HepG2 (cell line): Measurements from ENCODE around the gene SAMD10. TPM values are rescaled to one million over a fixed set of nuclear protein-coding genes. Genes with fewer than 3 reads are reported as not detected.

Source experiments
- ARHGAP35 ChIP-seq: sonication (generic); formaldehyde crosslinking; IDR thresholded peaks from 2 replicates; pipeline ENCODE4 v1.9.0; 2022; ENCODE audit warnings: mild to moderate bottlenecking, inconsistent platforms, moderate library complexity, missing genetic modification reagents, borderline replicate concordance
- DNMT3B ChIP-seq: conservative IDR thresholded peaks from 2 replicates; pipeline ENCODE4 v1.6.1; 2016; ENCODE audit warnings: missing biosample characterization, control low read depth
- ELF4 ChIP-seq: sonication (generic); formaldehyde crosslinking; IDR thresholded peaks from 2 replicates; pipeline ENCODE4 v1.5.0; 2020; ENCODE audit warnings: missing genetic modification reagents, mild to moderate bottlenecking, moderate library complexity, borderline replicate concordance
- EZH2 ChIP-seq: conservative IDR thresholded peaks from 2 replicates; pipeline ENCODE4 v1.6.1; 2012; ENCODE audit warnings: mild to moderate bottlenecking, low read depth, low read length, moderate library complexity
- GFI1 ChIP-seq: sonication (generic); formaldehyde crosslinking; IDR thresholded peaks from 2 replicates; pipeline ENCODE4 v1.5.0; 2020; ENCODE audit warnings: missing genetic modification reagents, mild to moderate bottlenecking, borderline replicate concordance
- HOXA3 ChIP-seq: sonication (generic); formaldehyde crosslinking; IDR thresholded peaks from 2 replicates; pipeline ENCODE4 v1.5.0; 2020; ENCODE audit warnings: missing genetic modification reagents
- KDM5A ChIP-seq: fragments of 200-600 bp; sonication (generic); IDR thresholded peaks from 2 replicates; pipeline ENCODE4 v1.7.0; 2018; ENCODE audit warnings: antibody characterized with exemption, mild to moderate bottlenecking, low read length, borderline replicate concordance
- MAF1 ChIP-seq: sonication (generic); formaldehyde crosslinking; IDR thresholded peaks from 2 replicates; pipeline ENCODE4 v1.5.0; 2020; ENCODE audit warnings: missing genetic modification reagents, borderline replicate concordance
- MXD4 ChIP-seq: IDR thresholded peaks from 2 replicates; pipeline ENCODE4 v1.6.1; 2016; ENCODE audit warnings: mild to moderate bottlenecking, missing biosample characterization, missing genetic modification reagents
- NFE2L2 ChIP-seq: fragments of 150-350 bp; IDR thresholded peaks from 2 replicates; pipeline ENCODE4 v1.6.1; 2014; ENCODE audit warnings: low read length
- NPAS2 ChIP-seq: sonication (generic); formaldehyde crosslinking; IDR thresholded peaks from 2 replicates; pipeline ENCODE4 v1.8.0; 2022; ENCODE audit warnings: mild to moderate bottlenecking, missing genetic modification reagents, borderline replicate concordance
- RAD21 ChIP-seq: fragments of 450-650 bp; formaldehyde crosslinking; IDR thresholded peaks from 2 replicates; pipeline ENCODE4 v1.5.0; 2020; ENCODE audit warnings: mild to moderate bottlenecking
- SKI ChIP-seq: fragments of 450-650 bp; IDR thresholded peaks from one replicate; pipeline ENCODE4 v1.6.1; 2018; ENCODE audit warnings: mild to moderate bottlenecking; ENCODE audit not compliant: partially characterized antibody
- SP140L ChIP-seq: sonication (generic); formaldehyde crosslinking; IDR thresholded peaks from 2 replicates; pipeline ENCODE4 v1.4.0; 2020; ENCODE audit warnings: missing genetic modification reagents, borderline replicate concordance
- U2AF2 ChIP-seq: fragments of 200-400 bp; formaldehyde crosslinking; IDR thresholded peaks from 2 replicates; pipeline ENCODE4 v1.6.1; 2017; ENCODE audit warnings: low read depth, mild to moderate bottlenecking, low read length
- ZFP37 ChIP-seq: sonication (generic); formaldehyde crosslinking; IDR thresholded peaks from 2 replicates; pipeline ENCODE4 v1.4.0; 2020; ENCODE audit warnings: missing genetic modification reagents, borderline replicate concordance
- ZFYVE20 ChIP-seq: sonication (generic); formaldehyde crosslinking; IDR thresholded peaks from 2 replicates; pipeline ENCODE4 v1.8.0; 2023; ENCODE audit warnings: low read depth, mild to moderate bottlenecking, moderate library complexity, missing genetic modification reagents, borderline replicate concordance
- ZKSCAN8 ChIP-seq: IDR thresholded peaks from 2 replicates; pipeline ENCODE4 v1.6.1; 2016; ENCODE audit warnings: borderline replicate concordance, missing genetic modification reagents, missing compliant biosample characterization
- ZMAT3 ChIP-seq: sonication (generic); formaldehyde crosslinking; conservative IDR thresholded peaks from 2 replicates; pipeline ENCODE4 v1.7.0; 2021; ENCODE audit warnings: missing genetic modification reagents
- ZNF10 ChIP-seq: sonication (generic); formaldehyde crosslinking; IDR thresholded peaks from 2 replicates; pipeline ENCODE4 v1.4.0; 2020; ENCODE audit warnings: mild to moderate bottlenecking, low read depth, missing genetic modification reagents, borderline replicate concordance
- ZNF20 ChIP-seq: sonication (generic); formaldehyde crosslinking; IDR thresholded peaks from 2 replicates; pipeline ENCODE4 v1.4.0; 2020; ENCODE audit warnings: mild to moderate bottlenecking, moderate library complexity, missing genetic modification reagents
- ZNF496 ChIP-seq: sonication (generic); formaldehyde crosslinking; IDR thresholded peaks from 2 replicates; pipeline ENCODE4 v1.8.1; 2023; ENCODE audit warnings: mild to moderate bottlenecking, moderate library complexity, missing genetic modification reagents; ENCODE audit not compliant: insufficient replicate concordance
- ZNF563 ChIP-seq: sonication (generic); formaldehyde crosslinking; IDR thresholded peaks from 2 replicates; pipeline ENCODE4 v1.8.0; 2022; ENCODE audit warnings: mild to moderate bottlenecking, moderate library complexity, missing genetic modification reagents
- ZNF766 ChIP-seq: sonication (generic); formaldehyde crosslinking; IDR thresholded peaks from 2 replicates; pipeline ENCODE4 v1.5.0; 2020; ENCODE audit warnings: missing genetic modification reagents, borderline replicate concordance
- ZSCAN22 ChIP-seq: sonication (generic); formaldehyde crosslinking; IDR thresholded peaks from 2 replicates; pipeline ENCODE4 v1.4.0; 2020; ENCODE audit warnings: mild to moderate bottlenecking, missing genetic modification reagents
- polyA plus RNA-seq, 8 experiments: library from polyadenylated mRNA; depleted of rRNA in 3 of 8; stranded (reverse) in 7 of 8; unstranded in 1 of 8; fragments of >200 nt; fragmentation: Illumina TruSeq in 4 of 8; extraction: Trizol in 4 of 8; gene quantifications; 2 replicates each; pipeline versions ENCODE4 v1.2.1 to v1.2.3, GENCODE V29; 2011 to 2016; ENCODE audit warnings: low read depth in 4 of 8, missing spikeins in 1 of 8, mixed read lengths in 1 of 8; ENCODE audit not compliant: insufficient read depth in 1 of 8
- total RNA-seq, 5 experiments: library from RNA; depleted of rRNA; stranded (reverse); fragments of >200 nt; fragmentation: Illumina TruSeq; extraction: Trizol; gene quantifications; 2 replicates each; pipeline ENCODE4 v1.2.3, GENCODE V29; 2016; ENCODE audit warnings: low read depth in 1 of 5
- TF ChIP-seq, protein P1 (sequence below): IDR thresholded peaks from 2 replicates; pipeline ENCODE4 v1.4.0; 2020; ENCODE audit warnings: mild to moderate bottlenecking, missing genetic modification reagents

Gene SAMD10
- total and polyA plus RNA-seq, 2 of the 13 experiments (the other 11 are each of a cell fraction or from before 2014, with no cell fraction given) = 6.1 to 11.0 TPM

DNA sequence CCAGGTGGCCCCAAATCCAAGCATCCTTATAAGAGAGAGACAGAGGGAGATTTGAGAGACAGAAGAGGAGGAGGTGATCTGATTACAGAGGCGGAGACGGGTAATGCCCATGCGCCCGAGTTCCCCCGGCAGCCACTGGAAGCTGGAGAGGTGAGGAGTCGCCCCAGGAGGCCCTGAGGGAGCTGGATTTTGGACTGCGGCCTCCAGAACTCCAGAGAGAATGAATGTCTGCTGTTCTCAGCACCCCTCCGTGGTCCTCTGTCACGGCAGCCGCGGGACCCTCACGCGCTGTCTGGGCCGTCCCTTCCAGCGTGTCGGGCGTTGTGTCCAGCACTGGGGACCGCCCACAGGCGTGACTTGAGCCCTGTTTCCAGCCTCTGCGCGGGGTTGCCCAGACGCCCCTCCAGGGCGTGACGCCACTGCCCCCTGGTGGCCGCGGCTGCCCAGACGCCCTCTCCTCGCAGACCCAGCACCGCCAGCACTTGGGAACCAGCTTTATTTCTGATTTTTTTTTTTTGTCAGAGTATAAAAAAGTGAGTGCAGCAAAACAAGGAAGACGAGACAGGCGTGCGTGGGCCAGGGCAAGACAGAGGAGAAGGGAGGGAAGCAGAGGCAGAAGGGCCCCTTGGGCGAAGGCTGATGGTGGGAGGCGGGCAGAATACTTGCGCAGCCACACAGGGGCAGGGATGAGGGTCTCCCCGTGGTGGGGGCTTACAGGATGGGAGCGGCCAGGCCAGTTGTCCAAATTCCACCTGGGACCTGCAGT is 5.6 kb downstream of the SAMD10 start (continued):
- TF ChIP-seq MAF1 (CRISPR knock-in tag) (peak; percentile 86; the same call in 1 of the 2 replicates), RAD21 (CRISPR knock-in tag) (peak; percentile 99), ZKSCAN8 (CRISPR knock-in tag) (peak; percentile 87; the same call in 1 of the 2 replicates), EZH2 (no peak), GFI1 (peak; percentile 66), ARHGAP35 (peak; percentile 92; the same call in 1 of the 2 replicates), ZNF20 (no peak), KDM5A (peak; percentile 56; the same call in 1 of the 2 replicates), ZFP37 (CRISPR knock-in tag) (0 out of 2 replicates have a peak, but pooled peaks have one; percentile 50), HOXA3 (CRISPR knock-in tag) (peak; percentile 91), NFE2L2 (no peak), ZNF10 (no peak), MXD4 (CRISPR knock-in tag) (peak; percentile 97), ZFYVE20 (no peak), ELF4 (CRISPR knock-in tag) (no peak), SKI (peak; percentile 88), NPAS2 (CRISPR knock-in tag) (no peak), SP140L (0 out of 2 replicates have a peak, but pooled peaks have one; percentile 36), ZNF496 (no peak), ZSCAN22 (CRISPR knock-in tag) (no peak), ZNF563 (CRISPR knock-in tag) (peak; percentile 86), ZNF766 (CRISPR knock-in tag) (peak; percentile 92; the same call in 1 of the 2 replicates), U2AF2 (0 out of 2 replicates have a peak, but pooled peaks have one; percentile 57), ZMAT3 (CRISPR knock-in tag) (peak; percentile 91; the same call in 1 of the 2 replicates), DNMT3B (CRISPR knock-in tag) (peak; percentile 82; the same call in 1 of the 2 replicates)
- TF ChIP-seq, protein P1, sequence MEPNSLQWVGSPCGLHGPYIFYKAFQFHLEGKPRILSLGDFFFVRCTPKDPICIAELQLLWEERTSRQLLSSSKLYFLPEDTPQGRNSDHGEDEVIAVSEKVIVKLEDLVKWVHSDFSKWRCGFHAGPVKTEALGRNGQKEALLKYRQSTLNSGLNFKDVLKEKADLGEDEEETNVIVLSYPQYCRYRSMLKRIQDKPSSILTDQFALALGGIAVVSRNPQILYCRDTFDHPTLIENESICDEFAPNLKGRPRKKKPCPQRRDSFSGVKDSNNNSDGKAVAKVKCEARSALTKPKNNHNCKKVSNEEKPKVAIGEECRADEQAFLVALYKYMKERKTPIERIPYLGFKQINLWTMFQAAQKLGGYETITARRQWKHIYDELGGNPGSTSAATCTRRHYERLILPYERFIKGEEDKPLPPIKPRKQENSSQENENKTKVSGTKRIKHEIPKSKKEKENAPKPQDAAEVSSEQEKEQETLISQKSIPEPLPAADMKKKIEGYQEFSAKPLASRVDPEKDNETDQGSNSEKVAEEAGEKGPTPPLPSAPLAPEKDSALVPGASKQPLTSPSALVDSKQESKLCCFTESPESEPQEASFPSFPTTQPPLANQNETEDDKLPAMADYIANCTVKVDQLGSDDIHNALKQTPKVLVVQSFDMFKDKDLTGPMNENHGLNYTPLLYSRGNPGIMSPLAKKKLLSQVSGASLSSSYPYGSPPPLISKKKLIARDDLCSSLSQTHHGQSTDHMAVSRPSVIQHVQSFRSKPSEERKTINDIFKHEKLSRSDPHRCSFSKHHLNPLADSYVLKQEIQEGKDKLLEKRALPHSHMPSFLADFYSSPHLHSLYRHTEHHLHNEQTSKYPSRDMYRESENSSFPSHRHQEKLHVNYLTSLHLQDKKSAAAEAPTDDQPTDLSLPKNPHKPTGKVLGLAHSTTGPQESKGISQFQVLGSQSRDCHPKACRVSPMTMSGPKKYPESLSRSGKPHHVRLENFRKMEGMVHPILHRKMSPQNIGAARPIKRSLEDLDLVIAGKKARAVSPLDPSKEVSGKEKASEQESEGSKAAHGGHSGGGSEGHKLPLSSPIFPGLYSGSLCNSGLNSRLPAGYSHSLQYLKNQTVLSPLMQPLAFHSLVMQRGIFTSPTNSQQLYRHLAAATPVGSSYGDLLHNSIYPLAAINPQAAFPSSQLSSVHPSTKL (CRISPR knock-in tag) = peak; percentile 80
